Activated naive CD8-positive, alpha-beta T cell treated with anti-CD3 and anti-CD28 coated beads, Interleukin-2, amount 10 ng/mL, durations not matched to agents 7 days and 5 days (primary cell): Measurements from ENCODE around the gene C1QL4. TPM values are rescaled to one million over a fixed set of nuclear protein-coding genes. Genes with fewer than 3 reads are reported as not detected.
"Not testable (repeated sequence)": the region's sequence is repeated elsewhere in the genome, so short reads cannot be mapped to it uniquely, and the experiment has no call there.

Experiments used
- ATAC-seq: fragments of 150-1000 bp; cut with Tn5 transposase; one replicate; pipeline ENCODE4 v1.10.0; 2021; ENCODE audit warnings: low read depth, moderate library complexity
- POLR2A ChIA-PET: fragments of 350-600 bp; sonication (Branson Sonifier 250); formaldehyde crosslinking; loops from one replicate; lab custom pipeline; 2021; ENCODE audit warnings: antibody characterized with exemption; lab: Charles Lee
- DNase-seq: peaks from one replicate; pipeline ENCODE4 v3.0.0; 2021
- H3K27ac Mint-ChIP-seq: one replicate; pipeline ENCODE4 v1.8.0; 2022; ENCODE audit warnings: mild to moderate bottlenecking, mixed read lengths
- H3K27me3 Mint-ChIP-seq: one replicate; pipeline ENCODE4 v1.8.0; 2022; ENCODE audit warnings: mild to moderate bottlenecking, moderate library complexity, mixed read lengths
- H3K36me3 Mint-ChIP-seq: one replicate; pipeline ENCODE4 v1.8.0; 2021; ENCODE audit warnings: mild to moderate bottlenecking, mixed read lengths
- H3K4me1 Mint-ChIP-seq: one replicate; pipeline ENCODE4 v1.8.0; 2021; ENCODE audit warnings: mixed read lengths
- H3K4me3 Mint-ChIP-seq: one replicate; pipeline ENCODE4 v1.8.0; 2022; ENCODE audit warnings: mild to moderate bottlenecking, moderate library complexity, mixed read lengths
- H3K9me3 Mint-ChIP-seq: one replicate; pipeline ENCODE4 v1.8.0; 2021; ENCODE audit warnings: mixed read lengths
- total RNA-seq, 2 experiments: library from RNA; stranded (reverse); gene quantifications; one replicate each; pipeline ENCODE4 v1.2.3, GENCODE V29; 2021

C1QL4 gene
- total RNA-seq, 2 experiments from 2014 or later: not detected

DNA sequence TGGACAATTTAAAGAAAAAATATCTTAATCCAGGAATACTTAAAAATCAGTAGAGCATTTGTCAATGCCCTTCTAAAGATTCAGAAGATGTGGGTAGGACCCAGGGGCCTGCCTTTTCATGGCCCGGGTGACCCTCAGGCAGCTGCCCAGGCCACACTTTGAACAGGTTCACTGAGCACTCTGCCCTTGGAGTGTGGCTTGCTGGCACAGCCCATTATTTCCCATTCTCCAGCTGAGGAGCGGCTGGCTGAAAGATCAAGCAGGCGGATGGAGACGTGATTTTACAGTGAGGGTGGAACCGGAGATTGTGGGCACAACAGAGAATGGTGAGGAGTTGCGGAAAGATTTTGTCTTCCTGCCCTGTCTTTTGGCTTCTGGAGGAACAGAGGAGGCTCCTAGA is 49.1 kb downstream of the C1QL4 start:
- H3K4me1 Mint-ChIP-seq: peaks cover 1% of the 10 kb centered on the region
- no peaks in the 10 kb centered on the region for H3K9me3 Mint-ChIP-seq
- no peak overlapping the region for H3K27ac Mint-ChIP-seq
- H3K27me3 Mint-ChIP-seq: peaks cover 35% of the 10 kb centered on the region
- POLR2A ChIA-PET: no interaction called here
- ATAC-seq (no peak), DNase-seq (peak; percentile 6)
- no peaks in the 10 kb centered on the region for H3K36me3 Mint-ChIP-seq
- H3K4me3 Mint-ChIP-seq: no peak overlapping the region

DNA sequence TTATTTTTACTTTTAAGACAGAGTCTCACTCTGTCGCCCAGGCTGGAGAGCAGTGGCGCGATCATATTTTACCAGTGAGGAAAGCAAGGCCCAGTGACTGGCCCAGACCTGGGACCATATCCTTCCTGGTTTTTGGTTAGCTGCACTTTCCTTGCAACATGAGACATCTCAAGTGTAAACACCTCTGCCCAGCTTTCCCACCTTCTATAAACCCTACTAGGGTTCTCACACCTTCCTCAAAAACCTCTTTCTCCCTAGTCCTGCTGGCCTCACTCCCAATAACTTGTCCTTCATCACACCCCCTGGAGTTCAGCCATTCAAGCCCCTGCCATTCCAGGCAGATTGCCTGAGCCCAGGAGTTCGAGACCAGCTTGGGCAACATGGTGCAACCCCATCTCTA is 52.3 kb downstream of the C1QL4 start:
- peaks cover 1% of the 10 kb centered on the region for H3K4me1 Mint-ChIP-seq
- DNase-seq (peak; percentile 16), ATAC-seq (no peak)
- no peaks in the 10 kb centered on the region for H3K9me3 Mint-ChIP-seq
- H3K27me3 Mint-ChIP-seq: peaks cover 31% of the 10 kb centered on the region
- POLR2A ChIA-PET: interaction anchor here (1.5 kb wide), 1 partner anchor 38 kb away, joined by 5 read pairs; the partner anchor contains the start of gene TROAP
- no peak overlapping the region for H3K4me3 Mint-ChIP-seq
- H3K27ac Mint-ChIP-seq: no peak overlapping the region
- H3K36me3 Mint-ChIP-seq: no peaks in the 10 kb centered on the region

DNA sequence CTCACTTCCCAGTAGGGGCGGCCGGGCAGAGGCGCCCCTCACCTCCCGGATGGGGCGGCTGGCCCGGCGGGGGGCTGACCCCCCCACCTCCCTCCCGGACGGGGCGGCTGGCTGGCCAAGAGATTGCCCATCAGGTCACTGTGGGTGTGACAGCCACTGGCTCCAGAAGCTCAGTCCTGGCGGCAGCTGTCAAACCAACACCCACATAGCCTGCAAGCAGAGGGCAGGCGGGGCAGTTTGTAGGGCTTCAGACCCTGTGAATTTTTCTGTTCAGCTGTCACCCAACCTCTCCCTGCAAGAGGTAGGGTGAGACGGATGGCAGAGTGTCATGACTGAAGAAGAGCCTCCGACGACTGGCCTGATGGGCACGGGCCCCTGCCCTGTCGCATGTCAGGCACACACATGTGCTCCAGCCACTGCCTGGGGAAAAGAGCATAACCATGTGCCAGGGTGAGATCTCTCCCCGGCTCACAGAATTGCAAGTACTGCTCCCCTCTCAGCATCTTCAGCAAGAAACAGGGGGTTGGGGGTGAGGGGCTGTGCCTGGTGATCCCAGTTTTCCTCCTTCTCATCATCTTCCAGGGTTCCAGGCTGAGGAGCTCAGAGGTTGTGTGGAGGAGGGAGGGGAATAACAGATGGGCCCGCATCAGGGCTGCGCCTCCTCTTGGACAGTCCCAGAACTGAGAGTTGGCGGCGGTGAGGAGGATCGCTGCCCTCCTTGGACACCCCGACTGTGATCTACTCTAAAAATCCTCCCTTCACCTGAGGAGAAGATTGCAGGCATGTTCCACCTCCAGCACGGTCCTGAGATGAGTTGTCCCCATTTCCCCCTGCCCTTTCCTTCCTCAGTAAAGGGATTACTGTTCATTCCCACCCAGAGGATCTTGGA is 53.2 kb downstream of the C1QL4 start:
- Mint-ChIP-seq H3K27me3 (peaks cover 35% of the 10 kb centered on the region), H3K27ac (no peak overlapping the region), H3K4me3 (no peak overlapping the region), H3K36me3 (no peaks in the 10 kb centered on the region), H3K9me3 (no peaks in the 10 kb centered on the region), H3K4me1 (peaks cover 1% of the 10 kb centered on the region)
- DNase-seq (peak; percentile 21), ATAC-seq (no peak)
- POLR2A ChIA-PET: interaction anchor here (1.5 kb wide), 1 partner anchor 39 kb away, joined by 5 read pairs; the partner anchor contains the start of gene TROAP

DNA sequence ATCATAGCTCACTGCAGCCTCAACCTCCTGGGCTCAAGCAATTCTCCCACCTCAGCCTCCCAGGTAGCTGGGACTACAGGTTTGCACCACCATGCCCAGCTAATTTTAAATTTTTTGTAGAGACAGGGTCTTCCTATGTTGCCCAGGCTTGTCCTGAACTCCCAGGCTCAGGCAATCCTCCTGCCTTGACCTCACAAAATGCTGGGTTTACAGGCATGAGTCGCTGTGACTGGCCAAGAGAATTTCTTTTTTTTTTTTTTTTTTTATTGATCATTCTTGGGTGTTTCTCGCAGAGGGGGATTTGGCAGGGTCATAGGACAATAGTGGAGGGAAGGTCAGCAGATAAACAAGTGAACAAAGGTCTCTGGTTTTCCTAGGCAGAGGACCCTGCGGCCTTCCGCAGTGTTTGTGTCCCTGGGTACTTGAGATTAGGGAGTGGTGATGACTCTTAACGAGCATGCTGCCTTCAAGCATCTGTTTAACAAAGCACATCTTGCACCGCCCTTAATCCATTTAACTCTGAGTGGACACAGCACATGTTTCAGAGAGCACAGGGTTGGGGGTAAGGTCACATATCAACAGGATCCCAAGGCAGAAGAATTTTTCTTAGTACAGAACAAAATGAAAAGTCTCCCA is 54.1 kb downstream of the C1QL4 start:
- ATAC-seq, H3K9me3 Mint-ChIP-seq: not testable (repeated sequence)

More for the DNA sequence above, 54.1 kb downstream of the C1QL4 start:
- H3K36me3 Mint-ChIP-seq, DNase-seq, H3K4me3 Mint-ChIP-seq, POLR2A ChIA-PET, H3K4me1 Mint-ChIP-seq, H3K27ac Mint-ChIP-seq: not testable (repeated sequence)
- H3K27me3 Mint-ChIP-seq: peaks cover 31% of the 10 kb centered on the region

Other genes with a start within 250 kb of the C1QL4 start
- under 1 TPM; 0.11 to 0.25 TPM for gene DHH, start 242.4 kb downstream of the C1QL4 start, total RNA-seq
- 100 to 1,000 TPM; 111 to 112 TPM for gene LMBR1L, start 226.3 kb downstream of the C1QL4 start, total RNA-seq
- 1,000 to 10,000 TPM; 1,302 to 1,389 TPM for gene TUBA1B, start 205.8 kb downstream of the C1QL4 start, total RNA-seq
- 100 to 1,000 TPM in 1 of 2 experiments, 10 to 100 TPM in 1; 99.5 to 101 TPM for gene TUBA1A, start 148.1 kb downstream of the C1QL4 start, total RNA-seq
- gene TUBA1C, start 72.1 kb downstream of the C1QL4 start, total RNA-seq: 100 to 1,000 TPM; 162 to 168 TPM
- gene PRPH, start 42.0 kb downstream of the C1QL4 start, total RNA-seq: under 1 TPM in 1 of 2 experiments, not detected in 1; 0.67 TPM
- gene TROAP, start 13.9 kb downstream of the C1QL4 start, total RNA-seq: 10 to 100 TPM; 73.8 to 80.4 TPM
- gene DNAJC22, start 9.7 kb upstream of the C1QL4 start, total RNA-seq: under 1 TPM; 0.11 to 0.31 TPM
- 10 to 100 TPM; 12.1 to 13.3 TPM for gene SPATS2, start 30.3 kb upstream of the C1QL4 start, total RNA-seq
- 1 to 10 TPM; 5.4 to 5.8 TPM for gene KCNH3, start 201.8 kb upstream of the C1QL4 start, total RNA-seq
- 10 to 100 TPM; 83.8 to 83.9 TPM for gene MCRS1, start 231.0 kb upstream of the C1QL4 start, total RNA-seq